Esophagus muscularis mucosa (tissue), 2 donors: ENCODE measurements around the gene KRT83.

Experiments
- EP300 ChIP-seq: sonication (generic); formaldehyde crosslinking; IDR thresholded peaks from one replicate; pipeline ENCODE4 v1.6.1; 2017; ENCODE audit warnings: antibody characterized with exemption
- POLR2A ChIP-seq: fragments of 450-650 bp; IDR thresholded peaks from one replicate; pipeline ENCODE4 v1.6.1; 2017; ENCODE audit warnings: antibody characterized with exemption, moderate library complexity, mild to moderate bottlenecking, low read depth

DNA sequence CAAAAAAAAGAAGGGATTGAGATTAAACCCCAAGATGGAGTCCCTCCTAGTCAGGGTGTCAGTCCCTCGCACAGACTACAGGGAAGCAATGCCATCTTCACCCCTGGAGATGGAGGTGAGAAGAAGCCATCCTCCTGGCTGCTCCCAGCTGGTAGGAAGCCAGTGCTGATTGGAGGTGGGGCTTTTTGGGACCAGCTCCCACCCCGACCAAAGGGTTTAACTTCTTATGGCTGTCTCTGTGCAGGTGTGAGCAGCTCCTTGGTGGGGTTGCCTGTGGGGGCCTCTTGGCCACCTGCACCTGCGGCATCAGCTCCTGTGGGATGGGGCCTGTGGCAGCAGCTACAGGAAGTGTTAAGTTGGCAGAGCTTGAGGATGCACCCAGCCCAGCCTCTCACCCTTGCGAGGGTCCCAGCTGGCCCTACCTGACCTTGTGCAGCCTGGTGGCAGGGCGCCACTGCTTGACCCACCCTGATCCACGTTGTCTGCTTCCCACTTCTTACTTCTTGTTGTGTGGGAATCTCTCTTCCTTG, 50.6 kb downstream of the KRT83 start:
- no peak for TF ChIP-seq EP300
- no peak for TF ChIP-seq POLR2A
